GM21576 (cell line): ENCODE data around the gene RXRA.
A peak's percentile ranks its signal among the peaks of the same experiment; 100 is the strongest.
"Not testable (repeated sequence)": the region's sequence is repeated elsewhere in the genome, so short reads cannot be mapped to it uniquely, and the experiment has no call there.

Source experiments
- ATAC-seq: cut with Tn5 transposase; IDR thresholded peaks from one replicate; pipeline ENCODE4 v1.9.1; 2021; ENCODE audit warnings: mild to moderate bottlenecking, moderate library complexity; ENCODE audit not compliant: unreplicated experiment

Gene RXRA

GRCh38 chr9:134293611-134294152 is 32.6 kb upstream of the RXRA start:
- no peak for ATAC-seq

GRCh38 chr9:134294153-134295071 is 31.8 kb upstream of the RXRA start:
- no peak for ATAC-seq

DNA sequence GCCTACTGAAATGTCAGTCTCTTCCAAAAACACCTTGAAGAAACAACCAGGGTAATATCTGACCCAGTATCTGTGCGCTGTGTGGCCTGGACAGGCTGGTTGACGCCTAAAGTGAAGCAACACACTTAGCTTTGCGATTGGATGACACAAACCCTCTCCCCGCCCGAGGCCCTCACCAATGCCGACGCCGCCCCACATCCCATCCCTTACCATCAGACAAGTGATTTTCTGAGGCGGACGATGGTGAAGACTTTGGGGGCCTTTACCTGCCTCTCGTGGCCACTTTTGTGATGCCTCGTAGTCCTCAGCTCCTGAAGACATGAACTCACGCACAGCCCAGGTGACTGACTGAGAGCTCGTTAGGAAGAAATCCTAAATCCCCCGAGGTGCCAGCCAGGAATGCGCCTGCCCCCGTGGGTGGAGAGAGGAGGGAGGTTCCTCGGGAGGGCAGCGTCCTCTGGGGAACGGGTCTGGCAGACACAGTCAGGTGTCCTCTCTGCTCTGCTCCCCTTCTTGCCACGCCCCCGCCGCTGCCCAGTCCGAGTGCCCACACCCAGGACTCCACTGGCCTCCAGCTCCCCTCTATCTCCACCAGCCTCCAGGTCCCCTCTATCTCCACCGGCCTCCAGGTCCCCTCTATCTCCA is 31.0 kb upstream of the RXRA start:
- no peak for ATAC-seq

DNA sequence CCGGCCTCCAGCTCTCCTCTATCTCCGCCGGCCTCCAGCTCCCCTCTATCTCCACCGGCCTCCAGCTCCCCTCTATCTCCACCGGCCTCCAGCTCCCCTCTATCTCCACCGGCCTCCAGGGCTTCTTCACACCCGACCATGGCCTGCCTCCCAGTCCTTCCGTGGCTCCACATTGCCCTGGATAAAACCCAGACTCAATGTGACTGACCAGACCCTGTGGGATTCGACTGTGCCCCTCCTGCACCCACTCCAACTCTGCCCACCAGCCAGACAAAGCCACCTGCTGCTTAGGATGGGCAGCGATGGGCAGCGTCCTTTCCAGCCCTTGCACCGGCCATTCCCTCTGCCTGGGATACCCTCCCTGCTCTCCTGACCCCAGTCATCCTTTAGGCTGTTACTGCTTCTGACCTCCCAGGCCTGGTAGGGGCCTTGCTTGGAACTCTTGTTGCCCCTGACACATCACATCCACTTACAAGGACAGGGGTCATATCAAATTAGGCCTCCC is 30.5 kb upstream of the RXRA start:
- no peak for ATAC-seq

GRCh38 chr9:134296301-134297082 is 29.8 kb upstream of the RXRA start:
- no peak for ATAC-seq

DNA sequence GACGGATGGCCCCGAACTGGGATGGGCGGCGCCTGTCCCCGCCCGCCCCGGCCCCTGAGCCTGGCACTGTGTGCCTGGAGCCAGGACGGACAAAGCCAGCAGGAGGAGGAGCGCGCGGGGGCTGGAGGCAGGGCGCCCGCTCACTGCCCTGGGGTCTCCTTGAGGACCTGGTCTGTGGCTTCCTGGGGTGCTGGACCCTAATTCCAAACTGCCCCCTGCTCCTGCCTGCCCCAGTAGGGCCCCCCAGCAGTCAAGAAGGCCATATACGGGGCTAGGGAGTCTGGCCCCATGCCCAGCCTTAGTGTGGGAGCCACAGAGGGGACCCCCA is 29.2 kb upstream of the RXRA start:
- ATAC-seq = no peak

DNA sequence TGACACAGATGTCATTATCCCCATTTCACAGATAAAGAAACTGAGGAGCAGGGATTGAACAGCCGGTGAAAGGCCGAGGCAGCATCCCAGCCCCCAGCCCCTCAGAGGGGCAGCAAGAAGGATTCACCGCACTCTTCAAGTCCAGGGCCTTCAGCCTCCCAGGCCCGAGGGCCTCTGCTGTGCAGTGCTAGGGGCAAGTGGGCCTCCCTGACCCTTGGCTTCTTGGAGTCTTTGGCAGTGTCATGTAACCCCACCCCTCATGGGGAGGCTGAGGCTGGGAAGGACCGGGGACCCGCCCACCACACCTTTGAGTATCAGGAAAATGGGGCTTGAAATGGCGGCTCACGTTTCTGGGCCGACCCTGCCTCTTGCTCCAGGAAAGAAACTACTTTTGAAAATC is 28.7 kb upstream of the RXRA start:
- ATAC-seq = no peak

GRCh38 chr9:134298000-134298399 is 28.3 kb upstream of the RXRA start:
- no peak for ATAC-seq

DNA sequence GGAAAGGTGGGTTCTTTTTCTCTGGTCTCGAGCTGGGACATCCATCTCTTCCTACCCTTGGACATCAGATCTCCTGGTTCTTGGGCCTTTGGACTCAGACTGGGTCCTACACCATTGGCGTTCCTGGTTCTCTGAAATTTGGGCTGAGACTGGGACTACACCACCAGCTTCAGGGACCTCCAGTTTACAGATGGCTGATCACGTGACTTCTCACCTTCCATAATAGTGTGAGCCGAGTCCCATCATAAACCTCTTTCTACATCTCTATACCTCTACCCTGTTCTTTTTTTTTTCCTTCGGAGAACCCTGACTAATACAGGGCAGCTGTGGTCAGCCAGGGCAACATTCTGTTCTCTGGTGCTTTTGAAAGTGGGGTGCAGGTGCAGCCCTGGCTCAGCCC is 27.2 kb upstream of the RXRA start:
- no peak for ATAC-seq

DNA sequence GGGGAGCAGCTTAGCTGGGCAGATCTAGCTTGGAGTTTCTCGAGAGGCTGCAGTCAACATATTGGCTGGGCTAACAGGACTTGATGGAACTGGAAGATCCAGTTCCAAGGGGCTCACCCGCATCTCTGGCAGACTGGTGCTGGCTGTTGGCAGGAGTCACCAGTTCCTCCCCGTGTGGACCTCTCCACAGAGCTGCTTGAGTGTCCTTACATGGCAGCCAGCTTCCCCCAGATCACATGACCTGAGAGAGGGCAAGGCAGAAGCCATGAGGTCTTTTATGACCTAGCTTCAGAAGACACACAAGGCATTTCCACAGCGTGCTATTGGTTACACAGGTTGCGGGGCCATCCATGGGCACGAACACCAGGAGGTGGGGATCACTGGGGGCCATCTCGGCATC is 26.4 kb upstream of the RXRA start:
- ATAC-seq = no peak

- peak; percentile 79 for ATAC-seq
Measured at GRCh38 chr9:134301387-134302129, 24.7 kb upstream of the RXRA start.

DNA sequence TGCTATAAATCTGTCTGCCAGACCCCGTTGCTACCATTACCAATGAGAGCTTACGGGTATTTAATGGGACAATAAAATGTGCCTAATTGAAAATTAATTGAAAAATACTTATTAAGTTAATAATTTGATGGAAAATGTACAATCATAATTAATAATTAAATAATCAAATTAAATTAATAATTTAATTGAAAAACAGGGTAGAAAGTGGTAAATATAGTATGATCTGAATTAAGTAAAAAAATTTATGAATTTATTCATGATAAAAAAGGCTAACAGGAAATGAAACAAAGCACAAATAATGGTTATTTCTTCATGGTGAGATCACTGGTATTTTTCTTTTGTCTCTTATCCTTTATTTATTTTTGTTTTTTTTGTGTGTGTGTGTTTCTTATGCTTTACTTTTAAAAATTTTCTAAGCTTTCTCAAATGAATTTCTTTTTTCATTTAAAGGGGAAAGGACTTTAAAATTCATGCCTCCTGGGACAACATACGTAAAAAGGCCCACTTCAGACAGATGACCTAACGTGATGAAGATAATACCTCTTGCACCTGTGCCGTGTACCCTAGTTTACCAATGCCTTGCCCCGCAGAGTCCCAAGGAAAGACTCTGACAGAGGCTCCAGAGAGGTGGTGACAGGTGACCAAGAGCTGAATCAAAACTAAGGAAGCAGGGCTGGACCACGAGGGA is 24.0 kb upstream of the RXRA start:
- no peak for ATAC-seq

DNA sequence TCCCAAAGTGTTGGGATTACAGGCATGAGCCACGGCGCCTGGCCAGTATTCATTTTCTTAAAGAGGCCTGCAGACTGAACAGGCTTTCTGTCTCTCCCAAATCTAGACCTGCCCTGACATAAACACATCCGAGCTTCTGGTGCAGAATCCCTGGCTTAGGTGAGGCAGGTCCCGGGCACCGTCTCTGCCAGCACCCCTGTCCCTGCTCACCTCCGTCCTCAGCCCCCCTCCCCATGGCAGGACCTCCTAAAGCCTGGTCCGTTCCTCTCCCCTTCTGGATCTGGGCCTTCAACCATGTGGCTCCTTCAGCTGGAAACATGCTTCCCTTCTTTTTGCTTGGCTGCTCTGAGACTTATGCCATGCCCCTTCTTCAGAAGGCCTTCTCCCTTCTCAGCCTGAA is 22.7 kb upstream of the RXRA start:
- no peak for ATAC-seq

- ATAC-seq = no peak
Measured at GRCh38 chr9:134304261-134304660, 22.0 kb upstream of the RXRA start.

GRCh38 chr9:134304690-134305089 is 21.6 kb upstream of the RXRA start:
- ATAC-seq = no peak

DNA sequence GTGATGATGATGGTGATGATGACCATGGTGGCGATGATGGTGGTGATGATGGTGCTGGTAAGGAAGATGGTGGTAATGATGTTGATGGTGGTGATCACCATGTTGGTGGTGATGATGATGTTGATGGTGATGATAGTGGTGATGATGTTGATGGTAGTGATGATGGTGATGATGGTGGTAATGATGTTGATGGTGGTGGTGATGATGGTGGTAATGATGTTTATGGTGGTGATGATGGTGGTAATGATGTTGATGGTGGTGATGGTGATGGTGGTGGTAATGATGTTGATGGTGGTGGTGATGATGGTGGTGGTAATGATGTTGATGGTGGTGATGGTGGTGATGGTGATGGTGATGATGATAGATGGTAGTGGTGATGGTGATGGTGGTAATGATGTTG is 20.7 kb upstream of the RXRA start:
- ATAC-seq = no peak

- not testable (repeated sequence) for ATAC-seq
Measured at GRCh38 chr9:134306042-134306441, 20.2 kb upstream of the RXRA start.

GRCh38 chr9:134306636-134307600 is 19.3 kb upstream of the RXRA start:
- no peak for ATAC-seq
